Measurements from ENCODE around the gene DGKG.

The DGKG gene

GRCh38 chr3:186305286-186305685 is 56.7 kb downstream of the DGKG start:
- in situ Hi-C loops (cut with MboI; ENCODE audit: low sequenced_read_pairs, unreplicated experiment), result no loop called here
- no peak for DNase-seq (ENCODE audit: low spot score)
- TF ChIP-seq CTCF (IDR thresholded peaks at IDR 0.05; ENCODE audit: borderline replicate concordance, control extremely low read depth, extremely low read depth, insufficient read depth, missing control alignments), result no peak

GRCh38 chr3:186303965-186304364 is 58.1 kb downstream of the DGKG start:
- DNase-seq (ENCODE audit: low spot score), result no peak
- no peak for TF ChIP-seq CTCF (IDR thresholded peaks at IDR 0.05; ENCODE audit: borderline replicate concordance, control extremely low read depth, extremely low read depth, insufficient read depth, missing control alignments)
- in situ Hi-C loops (cut with MboI; ENCODE audit: low sequenced_read_pairs, unreplicated experiment), result no loop called here

- TF ChIP-seq CTCF (IDR thresholded peaks at IDR 0.05; ENCODE audit: borderline replicate concordance, control extremely low read depth, extremely low read depth, insufficient read depth, missing control alignments), result no peak
- peak; percentile 36 for DNase-seq (ENCODE audit: low spot score)
- in situ Hi-C loops (cut with MboI; ENCODE audit: low sequenced_read_pairs, unreplicated experiment), result no loop called here
These were observed 62.7 kb downstream of the DGKG start for GRCh38 chr3:186299327-186299726.

GRCh38 chr3:186298876-186299275 is 63.2 kb downstream of the DGKG start:
- TF ChIP-seq CTCF (IDR thresholded peaks at IDR 0.05; ENCODE audit: borderline replicate concordance, control extremely low read depth, extremely low read depth, insufficient read depth, missing control alignments), result no peak
- in situ Hi-C loops (cut with MboI; ENCODE audit: low sequenced_read_pairs, unreplicated experiment), result no loop called here
- no peak for DNase-seq (ENCODE audit: low spot score)

GRCh38 chr3:186290796-186291195 is 71.2 kb downstream of the DGKG start:
- no peak for DNase-seq (ENCODE audit: low spot score)
- in situ Hi-C loops (cut with MboI; ENCODE audit: low sequenced_read_pairs, unreplicated experiment), result no loop called here
- TF ChIP-seq CTCF (IDR thresholded peaks at IDR 0.05; ENCODE audit: borderline replicate concordance, control extremely low read depth, extremely low read depth, insufficient read depth, missing control alignments), result no peak

GRCh38 chr3:186287711-186288110 is 74.3 kb downstream of the DGKG start:
- TF ChIP-seq CTCF (IDR thresholded peaks at IDR 0.05; ENCODE audit: borderline replicate concordance, control extremely low read depth, extremely low read depth, insufficient read depth, missing control alignments), result no peak
- no peak for DNase-seq (ENCODE audit: low spot score)
- in situ Hi-C loops (cut with MboI; ENCODE audit: low sequenced_read_pairs, unreplicated experiment), result no loop called here

- in situ Hi-C loops (cut with MboI; ENCODE audit: low sequenced_read_pairs, unreplicated experiment), result no loop called here
- DNase-seq (ENCODE audit: low spot score), result no peak
- TF ChIP-seq CTCF (IDR thresholded peaks at IDR 0.05; ENCODE audit: borderline replicate concordance, control extremely low read depth, extremely low read depth, insufficient read depth, missing control alignments), result no peak
These were observed 75.9 kb downstream of the DGKG start for GRCh38 chr3:186286114-186286513.

Data from GM13976 (cell line).